GM23248 (cell line): ENCODE measurements around the gene UBE2D4.
"Not testable (repeated sequence)": the region's sequence is repeated elsewhere in the genome, so short reads cannot be mapped to it uniquely, and the experiment has no call there.

Source experiments
- EZH2 ChIP-seq: fragments of 200-600 bp; sonication (generic); IDR thresholded peaks from 2 replicates; pipeline ENCODE4 v1.6.1; 2018; ENCODE audit warnings: antibody characterized with exemption, mild to moderate bottlenecking; ENCODE audit not compliant: insufficient read depth, poor library complexity, severe bottlenecking
- EZH2phosphoT487 ChIP-seq: fragments of 200-600 bp; sonication (generic); IDR thresholded peaks from 2 replicates; pipeline ENCODE4 v1.6.1; 2018; ENCODE audit warnings: antibody characterized with exemption, moderate library complexity, mild to moderate bottlenecking, low read depth; ENCODE audit not compliant: insufficient read depth

GRCh38 chr7:43983736-43984135, 57.5 kb downstream of the UBE2D4 start:
- TF ChIP-seq EZH2phosphoT487, EZH2: not testable (repeated sequence)
